Stromal cell of bone marrow (primary cell): ENCODE data around the gene ARHGEF17.

Experiments
- DNase-seq: peaks from one replicate; pipeline ENCODE4 v3.0.0-alpha.2; 2012; ENCODE audit warnings: low read depth

Gene ARHGEF17

GRCh38 chr11:73395297-73396208 lies 87.5 kb downstream of the ARHGEF17 start:
- DNase-seq, result no peak

GRCh38 chr11:73396251-73396930 lies 88.3 kb downstream of the ARHGEF17 start:
- DNase-seq, result no peak

GRCh38 chr11:73396985-73397384 lies 88.9 kb downstream of the ARHGEF17 start:
- no peak for DNase-seq

- no peak for DNase-seq
Observed at GRCh38 chr11:73397468-73398131, 89.5 kb downstream of the ARHGEF17 start.

GRCh38 chr11:73398132-73398526 lies 90.1 kb downstream of the ARHGEF17 start:
- DNase-seq, result no peak

- no peak for DNase-seq
Observed at GRCh38 chr11:73398721-73399120, 90.6 kb downstream of the ARHGEF17 start.

- no peak for DNase-seq
Observed at GRCh38 chr11:73399159-73399590, 91.1 kb downstream of the ARHGEF17 start.

- DNase-seq, result no peak
Observed at GRCh38 chr11:73399636-73400035, 91.6 kb downstream of the ARHGEF17 start.

- no peak for DNase-seq
Observed at GRCh38 chr11:73400293-73400692, 92.2 kb downstream of the ARHGEF17 start.

- DNase-seq, result no peak
Observed at GRCh38 chr11:73401217-73401923, 93.3 kb downstream of the ARHGEF17 start.

GRCh38 chr11:73401924-73402833 lies 94.1 kb downstream of the ARHGEF17 start:
- DNase-seq, result no peak

GRCh38 chr11:73402834-73403185 lies 94.7 kb downstream of the ARHGEF17 start:
- DNase-seq, result no peak

- no peak for DNase-seq
Observed at GRCh38 chr11:73403541-73403940, 95.5 kb downstream of the ARHGEF17 start.

GRCh38 chr11:73404048-73404447 lies 96.0 kb downstream of the ARHGEF17 start:
- DNase-seq, result peak; percentile 33

GRCh38 chr11:73404506-73405145 lies 96.5 kb downstream of the ARHGEF17 start:
- DNase-seq, result no peak

GRCh38 chr11:73405146-73405510 lies 97.1 kb downstream of the ARHGEF17 start:
- DNase-seq, result no peak

- no peak for DNase-seq
Observed at GRCh38 chr11:73406131-73406530, 98.1 kb downstream of the ARHGEF17 start.

- DNase-seq, result no peak
Observed at GRCh38 chr11:73406619-73407018, 98.5 kb downstream of the ARHGEF17 start.

GRCh38 chr11:73409431-73409830 lies 101.4 kb downstream of the ARHGEF17 start:
- no peak for DNase-seq

- no peak for DNase-seq
Observed at GRCh38 chr11:73410627-73411026, 102.6 kb downstream of the ARHGEF17 start.

- no peak for DNase-seq
Observed at GRCh38 chr11:73411031-73411430, 103.0 kb downstream of the ARHGEF17 start.
